ENCODE data around the gene YIPF3.

GRCh38 chr6:43506667-43507471 lies 9.9 kb downstream of the YIPF3 start:
- peak; percentile 88 to 98 (median 96) for TF ChIP-seq CTCF (IDR thresholded peaks at IDR 0.05)
- no peak for TF ChIP-seq POLR2A (IDR thresholded peaks at IDR 0.05)
